Ovary (tissue), 9 donors: ENCODE measurements around the gene NHLRC4. TPM values are rescaled to one million over a fixed set of nuclear protein-coding genes. Genes with fewer than 3 reads are reported as not detected.

Source experiments
- DNase-seq, 5 donors: peaks; one replicate each; pipeline ENCODE4 v3.0.0-alpha.2; 2019 to 2020
- H3K27ac ChIP-seq, 2 donors: fragments of 200-600 bp; one replicate each; pipeline versions ENCODE4 v1.5.1 to v1.8.0; 2019 to 2022
- H3K27me3 ChIP-seq: fragments of 200-600 bp; one replicate; pipeline ENCODE4 v1.8.0; 2022
- H3K36me3 ChIP-seq: fragments of 200-600 bp; sonication (generic); one replicate; pipeline ENCODE4 v1.5.1; 2019
- H3K4me1 ChIP-seq: one replicate; pipeline ENCODE4 v1.8.1; 2013; ENCODE audit warnings: mild to moderate bottlenecking, moderate library complexity; ENCODE audit not compliant: insufficient read depth
- H3K4me3 ChIP-seq: fragments of 200-600 bp; sonication (generic); one replicate; pipeline ENCODE4 v1.5.1; 2017
- H3K9me3 ChIP-seq, 2 donors: fragments of 200-600 bp in 1 of 2; sonication (generic) in 1 of 2; one replicate each; pipeline versions ENCODE4 v1.5.1 to v1.8.1; 2013 to 2019; ENCODE audit warnings: mild to moderate bottlenecking in 1 of 2, moderate library complexity in 1 of 2
- CTCF ChIP-seq, 3 donors: fragments of 450-650 bp in 2 of 3; fragments of 200-600 bp in 1 of 3; IDR thresholded peaks; one replicate each; pipeline versions ENCODE4 v1.5.1 to v1.8.0; 2016 to 2022; ENCODE audit warnings: antibody characterized with exemption in 3 of 3, mild to moderate bottlenecking in 1 of 3
- EP300 ChIP-seq: sonication (generic); formaldehyde crosslinking; IDR thresholded peaks from one replicate; pipeline ENCODE4 v1.6.1; 2017; ENCODE audit warnings: antibody characterized with exemption
- POLR2A ChIP-seq: fragments of 450-650 bp; IDR thresholded peaks from one replicate; pipeline ENCODE4 v1.6.1; 2017; ENCODE audit warnings: antibody characterized with exemption, mild to moderate bottlenecking, moderate library complexity
- WGBS, 3 donors: extraction: QIAGEN DNeasy Blood & Tissue Kit in 1 of 3; methylation state at CpG; one replicate each; pipeline versions ENCODE4 v1.1.5 to v1.1.7; 2013 to 2017; 5-methylcytosine and 5-hydroxymethylcytosine counted together
- intact Hi-C, 4 donors: fragments of 100-400 bp; cut with DNase I; formaldehyde crosslinking; loops; one replicate each; pipeline versions ENCODE4 v1.11.0 to v1.15.1; 2022 to 2023
- polyA plus RNA-seq, 2 donors: library from polyadenylated mRNA; stranded (reverse); fragments of 200-250 nt in 1 of 2; fragments of 350-450 nt in 1 of 2; fragmentation: Illumina TruSeq in 1 of 2; extraction: RNeasy Lipid Tissue Mini Kit (QIAGEN cat#74804) in 1 of 2; gene quantifications; one replicate each; pipeline ENCODE4 v1.2.3, GENCODE V29; 2013 to 2014
- total RNA-seq, 7 donors: library from RNA; depleted of rRNA in 2 of 7; stranded (reverse); fragments of >200 nt in 2 of 7; fragmentation: NEBNext Ultra II Directional in 3 of 7; extraction: Animal tissue kit (Norgen Biotek cat#: 25700) in 3 of 7; gene quantifications; one replicate each; pipeline versions ENCODE4 v1.1.0 to v1.2.4, GENCODE V29; 2016 to 2023
- donor health status: DM: no; HTN: no; CAD: no; lungs with moderate emphysema.
- donor health status: DM: no; HTN: no; CAD: no.
- donor health status: Bipolar disorder and iron deficiency.
- donor health status: DM: yes; HTN: yes; CAD: no.
- donor health status: DM: no; HTN: no; CAD: no.
- donor health status: DM: yes; HTN: yes; CAD: no.

Gene NHLRC4
- total and polyA plus RNA-seq, 9 donors: 0.53 to 15.4 (median 5.0) TPM

- WGBS, 3 donors: 63 to 70% (median 64%) methylated on average over 16 to 21 of the region's 21 CpGs
- Histone ChIP-seq H3K36me3 (no peaks in the 10 kb centered on the region), H3K9me3 (no peaks in the 10 kb centered on the region), H3K4me1 (peaks cover 14% of the 10 kb centered on the region), H3K27me3 (no peaks in the 10 kb centered on the region), H3K27ac (no peak overlapping the region), H3K4me3 (no peak overlapping the region)
- no peak for DNase-seq
- TF ChIP-seq EP300 (no peak), CTCF (IDR thresholded peaks at IDR 0.05) (no peak), POLR2A (no peak)
- intact Hi-C loops: no loop called here
Observed at GRCh38 chr16:534135-534534, 32.7 kb upstream of the NHLRC4 start.

- Histone ChIP-seq H3K9me3 (no peaks in the 10 kb centered on the region), H3K4me1 (peaks cover 7% of the 10 kb centered on the region), H3K4me3 (no peak overlapping the region), H3K27me3 (no peaks in the 10 kb centered on the region), H3K27ac (no peak overlapping the region), H3K36me3 (no peaks in the 10 kb centered on the region)
- no peak for DNase-seq
- WGBS, 3 donors: 91 to 92% (median 91%) methylated on average over 26 to 27 of the region's 27 CpGs
- no peak for TF ChIP-seq POLR2A
- no peak for TF ChIP-seq CTCF (IDR thresholded peaks at IDR 0.05)
- TF ChIP-seq EP300: no peak
- intact Hi-C loops: no loop called here
Observed at GRCh38 chr16:534856-535445, 31.9 kb upstream of the NHLRC4 start.

- Histone ChIP-seq H3K27me3 (no peaks in the 10 kb centered on the region), H3K4me1 (peaks cover 7% of the 10 kb centered on the region), H3K4me3 (no peak overlapping the region), H3K9me3 (no peaks in the 10 kb centered on the region), H3K36me3 (no peaks in the 10 kb centered on the region), H3K27ac (no peak overlapping the region)
- no peak for DNase-seq
- intact Hi-C loops: no loop called here
- no peak for TF ChIP-seq CTCF (IDR thresholded peaks at IDR 0.05)
- TF ChIP-seq EP300: no peak
- no peak for TF ChIP-seq POLR2A
- 88 to 92% (median 89%) methylated on average over 17 to 39 of the region's 39 CpGs for WGBS, 3 donors
Observed at GRCh38 chr16:535446-536405, 31.1 kb upstream of the NHLRC4 start.

GRCh38 chr16:536746-537145, 30.1 kb upstream of the NHLRC4 start:
- no peak for DNase-seq
- peaks cover 7% of the 10 kb centered on the region for H3K4me1 ChIP-seq
- no peak overlapping the region for H3K27ac ChIP-seq
- no peak overlapping the region for H3K4me3 ChIP-seq
- TF ChIP-seq POLR2A: no peak
- no peak for TF ChIP-seq EP300
- TF ChIP-seq CTCF (IDR thresholded peaks at IDR 0.05): no peak
- WGBS, 3 donors: 92 to 94% (median 92%) methylated on average over 17 of the region's 17 CpGs
- no peaks in the 10 kb centered on the region for H3K36me3 ChIP-seq
- intact Hi-C loops: no loop called here
- no peaks in the 10 kb centered on the region for H3K9me3 ChIP-seq
- no peaks in the 10 kb centered on the region for H3K27me3 ChIP-seq
